ENCODE results near the gene ANKK1.

The ANKK1 gene

DNA sequence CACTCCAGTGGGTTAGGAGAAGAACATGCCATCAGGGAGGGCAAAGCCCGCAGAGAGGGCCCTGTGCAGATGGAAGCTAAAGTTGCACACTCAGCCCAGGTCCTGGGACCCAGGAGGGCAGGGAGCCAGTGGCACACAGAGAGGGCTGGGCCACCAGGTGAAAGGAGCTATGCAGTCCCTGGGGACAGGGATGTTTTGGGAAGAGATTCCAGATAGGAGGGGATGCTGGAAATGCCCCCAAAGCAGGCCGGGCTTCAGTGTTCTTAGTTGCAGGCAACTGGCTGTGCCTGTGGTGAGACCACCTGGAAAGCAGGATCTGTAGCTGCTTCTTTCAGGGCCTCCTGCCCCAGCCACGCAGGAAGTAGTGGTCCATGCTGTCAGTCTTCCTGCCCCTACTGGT lies 19.6 kb downstream of the ANKK1 start:
- DNase-seq (ENCODE audit: low spot score), result no peak
- no peak for FAIRE-seq

DNA sequence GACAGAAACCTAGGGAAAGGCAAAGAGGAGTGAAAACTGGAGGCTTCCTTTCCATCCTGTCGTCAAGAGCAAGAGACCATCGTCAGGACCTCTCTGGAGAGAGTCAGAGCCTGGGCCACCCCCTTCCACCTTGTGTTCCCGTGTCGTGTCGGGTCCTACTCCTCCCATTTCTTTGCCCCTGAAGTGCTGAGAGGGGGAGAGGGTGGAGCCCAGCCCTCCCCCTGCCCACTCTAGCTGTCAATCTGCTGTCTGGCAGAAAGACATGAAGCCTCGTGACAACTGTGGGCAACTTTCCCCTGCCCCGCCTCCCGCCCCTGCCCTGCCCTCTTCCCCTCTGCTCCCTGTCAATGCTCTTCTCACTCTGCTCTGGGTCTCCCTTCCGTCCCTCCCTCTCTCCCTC lies 20.6 kb downstream of the ANKK1 start:
- no peak for DNase-seq (ENCODE audit: low spot score)

DNA sequence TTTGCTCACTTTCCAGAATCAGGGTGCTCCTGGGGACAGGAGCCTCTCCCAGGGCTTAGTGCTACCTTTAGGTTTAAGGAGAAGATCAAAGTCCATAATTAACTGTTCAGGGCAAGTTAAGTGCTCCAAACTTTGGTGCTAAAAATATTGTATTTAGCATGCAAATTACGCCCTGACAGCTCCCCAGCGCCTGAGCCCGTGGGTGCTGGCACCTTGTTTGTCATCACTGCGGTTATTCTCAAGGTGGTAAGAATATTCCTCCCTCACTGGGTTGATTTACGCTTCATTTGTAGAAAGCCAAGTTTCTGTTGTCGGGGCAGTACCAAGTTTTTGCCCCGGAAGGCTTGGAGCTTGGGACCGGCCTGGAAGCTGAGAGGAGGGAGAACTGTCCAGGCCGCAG lies 21.3 kb downstream of the ANKK1 start:
- no peak for FAIRE-seq

More for the DNA sequence above, 20.6 kb downstream of the ANKK1 start:
- no peak for FAIRE-seq

DNA sequence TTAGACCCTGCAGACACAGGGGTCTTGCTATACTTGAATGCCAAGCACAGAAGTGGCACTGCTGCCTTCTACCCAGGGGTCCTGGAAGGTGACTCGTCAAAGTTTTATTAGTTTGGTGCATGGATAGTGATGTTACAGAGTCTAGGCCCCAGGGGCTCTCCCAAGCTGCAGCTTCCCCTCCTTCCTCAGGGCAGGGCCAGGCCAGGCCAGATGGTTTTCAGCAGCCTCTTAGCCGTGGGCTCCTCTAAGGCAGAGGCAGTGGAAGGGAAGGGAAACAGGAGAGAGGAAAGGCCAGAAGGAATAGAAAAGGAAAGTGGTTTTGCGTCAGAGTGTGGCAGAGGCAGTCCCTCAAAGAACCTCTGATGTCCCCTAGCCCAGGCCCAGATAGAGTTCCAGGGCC lies 21.9 kb downstream of the ANKK1 start:
- FAIRE-seq, result no peak
- no peak for DNase-seq (ENCODE audit: low spot score)

More for the DNA sequence above, 21.3 kb downstream of the ANKK1 start:
- DNase-seq (ENCODE audit: low spot score), result no peak

DNA sequence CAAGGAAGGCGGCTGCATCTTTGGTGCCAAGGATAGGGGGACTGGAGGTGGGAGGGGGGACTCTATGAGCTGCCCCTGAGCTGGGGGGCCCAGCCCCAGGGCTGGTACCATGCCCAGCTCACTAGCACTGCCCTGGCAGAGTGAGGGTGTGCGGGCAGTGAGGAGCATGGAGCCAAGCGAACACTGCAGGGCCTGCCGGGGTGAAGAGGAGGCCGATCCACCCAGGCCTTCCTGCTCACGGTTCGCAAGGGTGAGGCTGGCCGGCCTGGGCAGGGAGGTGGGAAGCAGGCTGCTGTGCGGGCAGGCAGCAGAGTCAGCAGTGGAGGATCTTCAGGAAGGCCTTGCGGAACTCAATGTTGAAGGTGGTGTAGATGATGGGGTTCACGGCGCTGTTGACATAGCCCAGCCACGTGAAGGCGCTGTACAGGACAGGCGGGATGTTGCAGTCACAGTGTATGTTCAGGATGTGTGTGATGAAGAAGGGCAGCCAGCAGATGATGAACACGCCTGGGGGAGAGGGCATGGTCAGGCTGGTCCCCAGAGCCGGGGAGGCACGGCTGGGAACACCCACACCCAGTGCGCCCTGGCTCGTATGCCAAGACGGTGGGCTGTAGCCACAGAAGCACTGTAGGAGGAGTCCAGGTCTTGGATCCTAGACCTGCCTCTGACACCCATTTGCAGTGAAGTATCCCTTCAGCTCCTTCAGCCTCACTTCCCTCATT lies 23.0 kb downstream of the ANKK1 start:
- DNase-seq (ENCODE audit: low spot score) (no peak), FAIRE-seq (no peak)

DNA sequence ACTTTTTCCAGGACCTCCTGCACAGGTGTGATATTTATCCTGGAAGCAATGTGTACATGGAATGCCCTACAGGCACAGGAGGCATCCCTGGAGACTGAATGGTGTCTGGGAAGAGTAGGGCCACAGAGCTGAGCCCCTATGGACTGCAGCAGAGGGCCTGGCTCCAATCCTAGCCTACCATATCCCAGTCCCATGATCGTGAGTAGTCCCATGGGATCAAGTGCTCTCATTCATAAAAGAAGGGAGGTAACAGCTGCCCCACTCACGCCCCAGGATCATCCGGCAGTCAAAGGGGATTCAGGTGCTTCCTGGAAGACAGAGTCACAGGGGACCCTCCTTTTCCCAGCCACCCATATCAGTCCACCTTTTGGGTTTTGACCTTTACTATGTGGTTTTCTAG lies 24.0 kb downstream of the ANKK1 start:
- FAIRE-seq (no peak), DNase-seq (ENCODE audit: low spot score) (no peak)

DNA sequence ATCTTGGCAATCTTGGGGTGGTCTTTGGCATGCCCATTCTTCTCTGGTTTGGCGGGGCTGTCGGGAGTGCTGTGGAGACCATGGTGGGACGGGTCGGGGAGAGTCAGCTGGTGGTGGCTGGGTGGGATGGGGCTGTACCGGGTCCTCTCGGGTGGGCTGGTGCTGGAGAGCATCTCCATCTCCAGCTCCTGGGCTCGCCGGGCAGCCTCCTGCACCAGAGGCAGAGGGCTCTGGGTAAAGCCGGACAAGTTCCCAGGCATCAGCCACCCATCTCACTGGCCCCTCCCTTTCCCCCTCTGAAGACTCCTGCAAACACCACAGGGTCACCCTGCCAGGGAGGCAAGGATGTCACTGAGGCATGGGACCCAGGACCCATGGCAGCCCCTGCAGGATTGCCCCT lies 25.1 kb downstream of the ANKK1 start:
- DNase-seq (ENCODE audit: low spot score) (no peak), FAIRE-seq (no peak)

DNA sequence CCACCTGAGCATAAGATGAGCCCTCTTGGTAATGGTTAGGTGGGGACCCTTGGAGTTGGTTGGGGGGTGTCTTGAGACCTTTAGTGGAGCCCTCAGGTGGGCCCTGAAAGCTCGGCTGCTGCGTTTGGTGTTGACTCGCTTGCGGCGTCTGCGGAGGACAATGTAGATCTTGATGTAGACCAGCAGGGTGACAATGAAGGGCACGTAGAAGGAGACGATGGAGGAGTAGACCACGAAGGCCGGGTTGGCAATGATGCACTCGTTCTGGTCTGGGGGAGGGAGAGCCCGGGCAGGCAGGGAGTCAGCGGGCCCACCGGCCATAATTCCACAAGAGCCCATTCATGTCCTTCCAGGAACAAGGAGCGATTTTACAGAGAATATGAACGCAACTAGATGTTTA lies 27.8 kb downstream of the ANKK1 start:
- FAIRE-seq (no peak), DNase-seq (ENCODE audit: low spot score) (no peak)

DNA sequence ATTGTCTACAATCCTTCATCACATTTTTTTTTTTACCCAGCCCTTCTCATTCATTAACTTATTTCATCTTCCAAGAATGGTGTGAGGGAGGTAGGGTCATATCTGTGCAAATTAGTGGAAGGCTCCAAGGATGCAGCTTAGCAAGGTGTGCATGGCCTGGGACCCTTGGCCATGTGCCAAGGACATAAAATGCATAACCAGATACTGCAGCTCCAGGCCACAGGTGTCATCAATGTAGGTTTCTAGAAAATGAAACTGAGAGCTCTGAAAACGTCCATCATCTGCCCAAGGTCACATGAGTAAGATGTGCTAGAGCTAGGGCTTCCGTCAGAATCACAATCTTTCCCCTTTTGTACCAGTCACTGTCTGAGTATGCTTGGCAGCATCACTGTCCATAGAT lies 29.8 kb downstream of the ANKK1 start:
- FAIRE-seq (no peak), DNase-seq (ENCODE audit: low spot score) (no peak)

DNA sequence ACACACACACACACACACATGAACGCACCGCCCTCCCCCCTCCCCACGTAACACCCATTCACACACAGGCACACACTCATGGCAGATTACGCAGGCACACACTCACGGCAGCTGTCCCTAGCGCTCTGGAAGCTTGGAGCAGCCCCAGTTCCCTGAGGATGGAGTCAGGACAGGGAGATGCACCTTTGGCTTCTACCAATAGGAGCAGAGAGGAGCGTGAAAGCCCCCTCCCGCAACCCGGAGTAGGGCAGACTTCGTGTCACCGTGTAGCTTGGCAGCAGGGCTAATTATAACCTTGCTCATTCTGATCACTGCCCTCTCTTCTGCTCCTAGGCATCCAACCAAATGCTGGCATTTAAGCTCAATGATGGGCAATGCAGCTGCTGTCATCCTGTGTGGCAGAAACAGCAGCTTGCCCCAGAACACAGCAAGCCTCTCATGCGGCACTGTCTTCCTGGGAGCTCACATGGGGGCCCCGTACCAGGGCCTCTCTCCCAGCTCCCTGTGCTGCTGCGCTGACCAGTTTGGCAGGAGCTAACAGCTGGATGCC lies 31.9 kb downstream of the ANKK1 start:
- no peak for DNase-seq (ENCODE audit: low spot score)
- FAIRE-seq, result no peak

DNA sequence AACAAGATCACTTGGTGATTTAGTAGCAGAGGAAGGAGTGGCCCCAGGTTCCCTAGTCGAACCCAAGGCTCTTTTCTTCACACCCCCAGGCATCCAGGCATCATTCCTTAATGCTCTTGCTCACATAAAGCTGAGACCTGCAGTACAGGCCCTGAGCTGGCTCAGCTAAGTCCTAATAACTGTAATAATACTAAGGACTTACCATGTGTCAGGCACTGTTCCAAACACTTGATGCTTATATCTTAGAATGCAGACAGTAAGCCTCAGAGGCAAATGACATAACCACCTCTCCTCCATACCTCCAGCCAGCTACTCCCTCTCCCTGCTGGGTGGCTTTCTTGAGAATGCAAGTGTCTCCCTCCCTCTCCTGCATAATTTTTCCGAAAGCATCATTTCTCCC lies 33.2 kb downstream of the ANKK1 start:
- no peak for DNase-seq (ENCODE audit: low spot score)
- FAIRE-seq, result no peak

DNA sequence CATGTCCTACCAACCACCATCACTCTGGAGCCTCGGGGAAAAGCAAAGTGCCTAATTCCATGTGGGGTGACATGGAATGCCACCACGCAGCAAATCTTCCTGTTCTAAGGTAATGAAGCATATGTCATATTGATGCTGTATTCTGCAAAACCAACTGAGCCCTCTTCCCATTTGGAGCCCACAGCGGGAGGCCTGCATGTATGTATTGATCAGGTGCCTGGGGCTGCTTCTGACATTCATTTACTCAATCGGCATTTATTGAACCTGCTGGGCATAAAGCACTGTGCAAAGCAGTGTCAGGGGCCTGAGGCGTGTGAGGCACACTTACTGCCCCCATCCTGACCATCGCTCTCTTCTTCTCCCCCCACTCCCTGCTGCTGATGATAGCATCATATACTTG lies 39.1 kb downstream of the ANKK1 start:
- FAIRE-seq (no peak), DNase-seq (ENCODE audit: low spot score) (no peak)

DNA sequence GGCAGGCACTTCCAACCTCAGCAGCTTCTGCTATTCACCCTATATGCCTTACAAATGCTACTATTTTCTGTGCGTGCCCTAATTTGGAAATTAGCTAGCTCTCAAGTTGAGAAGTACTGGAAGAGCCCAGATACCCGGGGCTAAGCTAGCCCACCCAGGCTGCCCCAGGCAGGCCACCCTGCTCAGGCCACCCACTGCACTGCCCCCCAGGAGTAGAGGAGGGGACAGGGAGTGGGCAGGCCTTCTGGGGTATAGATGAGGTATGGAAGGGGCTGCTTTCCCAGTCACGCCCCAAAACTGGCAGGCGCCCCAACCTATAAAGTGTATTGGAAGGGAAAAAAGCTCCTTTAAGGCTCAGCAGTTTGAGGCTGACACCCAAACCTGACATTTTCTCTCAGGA lies 44.2 kb downstream of the ANKK1 start:
- no peak for DNase-seq (ENCODE audit: low spot score)
- no peak for FAIRE-seq

DNA sequence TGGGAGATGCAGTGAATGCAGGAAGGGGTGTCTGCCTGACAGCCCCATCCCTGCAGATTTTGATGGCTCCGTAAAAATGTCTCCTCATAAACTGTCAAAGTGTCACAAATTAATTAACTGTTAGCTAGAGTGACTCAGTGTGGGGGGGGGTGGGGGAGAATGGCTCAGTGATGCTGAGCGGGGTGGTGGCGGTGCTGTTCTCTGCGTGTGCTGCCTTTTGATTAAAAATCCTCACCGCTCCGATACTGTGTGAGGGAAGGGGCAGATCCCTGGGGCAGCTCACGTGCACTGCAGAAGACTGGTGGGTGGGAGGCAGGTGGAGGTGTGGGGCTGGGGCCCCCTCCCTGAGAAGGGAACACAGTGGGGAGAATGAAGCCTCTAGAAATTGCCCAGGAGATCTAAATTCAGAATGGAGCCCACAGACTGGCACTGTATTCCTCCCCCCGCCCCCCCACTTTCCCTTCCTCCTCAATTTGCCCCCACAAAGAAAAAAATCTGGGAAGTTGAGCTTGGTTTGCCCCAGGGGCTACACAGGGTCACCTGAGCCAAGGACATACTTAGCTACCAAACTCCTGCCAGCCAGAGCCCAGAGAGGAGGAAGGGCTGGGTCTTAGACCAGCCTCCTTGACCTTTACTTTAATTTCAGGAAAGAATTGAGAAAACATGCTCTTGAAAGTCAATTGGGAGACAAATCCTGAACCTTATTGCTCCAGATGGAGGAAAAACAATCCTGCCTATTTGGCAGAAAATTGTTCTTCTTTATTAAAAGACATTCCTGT lies 47.8 kb downstream of the ANKK1 start:
- DNase-seq (ENCODE audit: low spot score) (no peak), FAIRE-seq (no peak)

DNA sequence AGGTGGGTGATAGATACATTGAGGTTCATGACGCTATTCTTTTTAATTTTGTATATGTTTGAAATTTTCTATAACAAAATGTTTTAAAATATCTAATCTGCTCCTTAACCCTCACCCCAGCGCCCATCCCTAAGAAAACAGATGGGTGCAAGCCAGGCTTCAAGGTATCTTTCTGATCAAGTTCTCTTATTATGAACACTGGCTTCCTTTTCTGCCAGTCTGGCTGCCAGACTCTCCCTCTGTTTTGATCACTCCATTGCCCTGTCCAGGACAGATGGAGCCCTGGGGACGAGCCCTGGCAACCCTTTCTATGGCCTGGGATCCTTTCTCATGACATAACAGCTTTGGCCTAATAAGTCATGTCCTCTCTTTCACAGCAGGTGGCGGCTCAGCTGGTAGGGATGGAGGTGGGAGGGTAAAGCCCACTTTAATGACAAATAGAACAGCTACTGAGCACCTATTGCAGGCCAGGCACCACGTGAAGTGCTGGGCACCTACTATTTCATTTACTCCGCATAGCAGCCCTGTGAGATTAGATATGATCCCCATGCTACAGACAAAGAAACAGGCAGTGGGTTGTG lies 49.2 kb downstream of the ANKK1 start:
- no peak for FAIRE-seq

DNA sequence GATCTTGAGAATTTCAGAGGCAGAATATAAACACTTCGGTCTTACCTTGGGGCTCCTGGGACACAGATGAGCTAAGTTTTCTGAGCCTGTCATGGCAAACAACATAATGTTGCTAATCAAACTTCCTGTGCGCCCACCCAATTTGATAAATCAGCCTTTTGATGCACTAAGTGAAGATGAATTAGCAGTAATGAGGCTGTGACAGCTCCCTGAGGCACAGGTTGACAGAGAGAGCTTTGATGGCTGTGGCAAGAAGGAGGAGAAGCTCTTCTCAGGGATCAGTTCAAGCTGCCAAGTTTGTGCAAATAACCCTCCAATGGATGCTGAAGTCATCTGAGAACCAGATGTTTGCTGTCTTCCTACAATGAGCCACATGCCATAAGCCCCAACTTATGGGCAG lies 53.2 kb downstream of the ANKK1 start:
- FAIRE-seq (no peak), DNase-seq (ENCODE audit: low spot score) (no peak)

More for the DNA sequence above, 49.2 kb downstream of the ANKK1 start:
- no peak for DNase-seq (ENCODE audit: low spot score)

DNA sequence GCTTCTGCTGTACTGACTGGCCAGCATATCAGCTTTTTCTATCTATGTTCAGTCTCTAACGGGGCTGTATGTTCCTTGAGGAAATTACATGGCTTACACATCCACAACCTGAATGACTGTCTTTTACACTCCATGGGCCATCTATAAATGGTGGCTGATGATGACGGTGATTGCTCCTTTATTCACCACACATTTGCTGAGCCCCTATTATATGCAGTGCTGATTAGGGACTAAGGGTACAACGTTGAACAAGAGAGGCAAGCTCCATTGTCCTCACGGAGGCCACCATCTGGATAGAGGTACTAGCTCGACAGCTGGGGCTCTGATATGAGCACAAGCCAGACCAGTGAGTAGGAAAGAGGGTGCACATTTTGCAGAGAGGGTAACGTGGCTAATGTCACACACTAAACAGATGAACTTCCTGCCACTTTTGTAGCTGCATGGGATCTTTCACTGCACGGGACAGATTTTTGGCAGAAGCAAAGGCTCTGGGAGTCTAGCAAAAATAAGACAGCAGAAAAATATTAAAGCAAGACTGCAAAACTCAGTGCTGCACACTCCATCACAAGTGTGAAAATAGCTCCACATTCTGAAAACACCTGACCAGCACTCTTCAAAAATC lies 57.0 kb downstream of the ANKK1 start:
- DNase-seq (ENCODE audit: low spot score) (no peak), FAIRE-seq (no peak)

DNA sequence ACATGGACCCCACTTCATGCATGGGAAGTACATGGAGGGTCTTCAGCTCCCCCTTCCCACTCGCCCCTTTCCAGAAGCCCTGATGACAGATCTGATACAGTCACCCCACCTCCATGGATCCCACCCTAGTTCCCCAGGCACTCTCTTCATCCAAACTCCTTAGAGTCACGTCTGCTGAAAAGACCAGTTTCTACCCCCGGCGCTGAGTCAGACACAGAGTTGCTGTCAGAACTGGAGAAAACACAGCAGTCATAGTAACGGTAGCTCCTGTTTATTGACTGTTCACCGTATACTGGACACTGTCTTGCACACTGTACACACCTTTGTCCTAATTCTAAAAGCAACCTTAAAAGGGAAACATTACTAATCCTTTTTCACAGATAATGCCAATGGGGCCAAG lies 58.5 kb downstream of the ANKK1 start:
- DNase-seq (ENCODE audit: low spot score) (no peak), FAIRE-seq (no peak)

DNA sequence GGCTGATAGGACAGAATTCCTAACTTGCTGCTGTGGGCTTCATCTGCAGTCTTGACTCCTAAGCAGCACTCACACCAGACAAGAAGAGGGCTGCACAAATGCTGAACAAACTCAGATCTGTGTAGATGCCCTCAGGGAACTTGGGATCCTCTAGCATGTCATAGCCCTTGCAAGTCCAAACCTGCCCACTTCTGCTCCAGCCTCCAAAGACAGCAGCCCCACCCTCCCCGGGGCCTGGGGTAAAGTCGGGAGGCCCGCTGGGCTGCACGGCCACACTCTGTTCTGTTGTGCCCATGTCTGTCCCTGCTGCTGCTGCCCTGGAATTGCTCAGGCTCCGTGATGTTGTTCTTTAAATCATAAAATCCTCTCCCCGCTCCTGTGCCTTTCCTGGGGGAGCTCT lies 59.4 kb downstream of the ANKK1 start:
- DNase-seq (ENCODE audit: low spot score), result no peak
- FAIRE-seq, result no peak

DNA sequence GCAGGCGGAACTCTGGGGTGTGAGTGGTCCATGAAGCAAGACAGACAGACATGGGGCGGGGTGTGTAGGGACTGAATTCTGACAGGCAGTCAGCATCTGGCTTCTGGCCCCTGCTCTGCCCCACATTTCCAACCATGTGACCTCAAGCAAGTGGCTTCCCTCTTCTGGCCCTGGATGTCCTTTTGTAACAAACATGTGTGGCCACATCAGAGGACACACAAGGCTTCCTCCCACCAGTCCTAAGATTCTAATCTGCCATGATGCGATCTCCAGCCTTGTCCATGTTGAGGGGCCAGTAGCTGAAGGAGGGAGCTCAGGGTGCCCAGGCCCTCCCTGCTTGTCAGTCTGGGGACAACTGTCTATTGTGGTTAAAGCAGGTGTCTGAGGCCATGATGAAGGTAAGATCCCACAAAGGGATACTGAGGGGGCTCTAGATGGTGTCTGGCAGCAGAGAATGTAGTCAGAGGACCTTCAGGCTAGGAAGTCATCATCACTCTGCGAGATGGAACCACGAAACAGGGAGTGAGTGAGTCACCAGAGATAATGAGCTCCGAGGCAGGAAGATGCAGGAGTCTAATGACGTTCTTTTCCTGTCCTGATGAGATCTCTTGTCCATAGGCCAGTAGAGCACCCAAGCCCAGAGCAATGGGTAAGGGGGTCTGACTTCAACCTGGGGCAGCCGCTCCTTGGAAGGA lies 60.2 kb downstream of the ANKK1 start:
- DNase-seq (ENCODE audit: low spot score) (peak; percentile 36), FAIRE-seq (no peak)

DNA sequence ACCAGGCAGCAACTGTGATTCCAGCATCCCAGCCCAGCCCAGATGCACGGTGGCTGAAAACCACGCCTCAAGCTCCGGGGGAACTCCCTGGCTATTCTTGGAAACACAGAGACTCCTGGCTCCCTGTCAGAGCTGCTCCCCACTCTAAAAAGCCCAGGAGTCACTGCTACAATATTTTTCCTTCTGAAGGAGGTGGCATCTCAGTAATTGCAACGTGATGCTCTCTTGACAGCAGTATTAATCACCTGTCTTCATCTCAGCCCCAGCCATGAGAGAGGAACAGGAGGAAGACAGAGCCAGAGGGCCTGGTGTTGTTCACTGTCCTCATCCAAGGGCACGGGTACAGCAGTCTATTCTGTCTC lies 60.7 kb downstream of the ANKK1 start:
- no peak for FAIRE-seq
- DNase-seq (ENCODE audit: low spot score), result no peak
